Limb (tissue), 2 donors: ENCODE data around the gene PSMD2.
"Not testable (repeated sequence)": the region's sequence is repeated elsewhere in the genome, so short reads cannot be mapped to it uniquely, and the experiment has no call there.

Source experiments
- DNase-seq, 2 donors: peaks; one replicate each; pipeline ENCODE4 v3.0.0-alpha.2; 2016; ENCODE audit errors: extremely low spot score in 2 of 2

PSMD2 gene

GRCh38 chr3:184298759-184299487 is at the start of gene PSMD2:
PSMD2 (plus strand) TSS chr3:184299241; CDS start chr3:184299267, 26 bp downstream.
- peak; percentile 95 to 99 for DNase-seq

- peak; percentile 94 to 96 for DNase-seq
These were observed 49.5 kb upstream of the PSMD2 start, which contains the start of gene EEF1AKMT4 for GRCh38 chr3:184249412-184250166. EEF1AKMT4 (plus strand) TSS chr3:184249672; CDS start chr3:184249695, 23 bp downstream.

- peak; percentile 60 to 81 for DNase-seq
These were observed 48.7 kb upstream of the PSMD2 start for GRCh38 chr3:184250167-184250828.

- DNase-seq: no peak
These were observed 43.6 kb upstream of the PSMD2 start for GRCh38 chr3:184255291-184256039.

GRCh38 chr3:184257083-184257915 is 41.7 kb upstream of the PSMD2 start:
- no peak for DNase-seq

GRCh38 chr3:184258926-184259325 is 40.1 kb upstream of the PSMD2 start:
- no peak for DNase-seq

GRCh38 chr3:184259396-184259877 is 39.6 kb upstream of the PSMD2 start:
- DNase-seq: no peak

GRCh38 chr3:184259878-184260723 is 38.9 kb upstream of the PSMD2 start:
- peak in 1 of 2 donors; percentile 73 for DNase-seq

GRCh38 chr3:184260724-184261269 is 38.2 kb upstream of the PSMD2 start:
- peak in 1 of 2 donors; percentile 50 for DNase-seq

GRCh38 chr3:184261270-184261853 is 37.7 kb upstream of the PSMD2 start, which contains the start of gene CAMK2N2:
CAMK2N2 (minus strand) TSS chr3:184261553; CDS start chr3:184261285, 268 bp downstream.
- DNase-seq: peak in 1 of 2 donors; percentile 71

GRCh38 chr3:184261854-184262763 is 36.9 kb upstream of the PSMD2 start:
- DNase-seq: peak in 1 of 2 donors; percentile 51

- no peak for DNase-seq
These were observed 36.3 kb upstream of the PSMD2 start for GRCh38 chr3:184262764-184263179.

- not testable (repeated sequence) for DNase-seq
These were observed 31.8 kb upstream of the PSMD2 start for GRCh38 chr3:184267249-184267648.

GRCh38 chr3:184272269-184272668 is 26.8 kb upstream of the PSMD2 start:
- DNase-seq: no peak

- DNase-seq: no peak
These were observed 23.7 kb upstream of the PSMD2 start for GRCh38 chr3:184275381-184275701.

- DNase-seq: no peak
These were observed 22.8 kb upstream of the PSMD2 start, which contains the start of gene ECE2 for GRCh38 chr3:184275961-184276910. ECE2 (plus strand) TSS chr3:184276022; CDS start chr3:184276154, 132 bp downstream.
